Left ventricle myocardium inferior (tissue), 1 donor: Measurements from ENCODE around the gene OR2AJ1. TPM values are rescaled to one million over a fixed set of nuclear protein-coding genes. Genes with fewer than 3 reads are reported as not detected.
"Not testable (repeated sequence)": the region's sequence is repeated elsewhere in the genome, so short reads cannot be mapped to it uniquely, and the experiment has no call there.

ENCODE experiments used
- DNase-seq: peaks from one replicate; pipeline ENCODE4 v3.0.0-alpha.2; 2020
- H3K27ac ChIP-seq: fragments of 200-600 bp; replicated peaks from 2 replicates; pipeline ENCODE4 v1.8.0; 2021
- H3K27me3 ChIP-seq: fragments of 200-600 bp; 2 replicates; pipeline ENCODE4 v1.8.0; 2021; ENCODE audit warnings: low read depth
- H3K36me3 ChIP-seq: fragments of 200-600 bp; 2 replicates; pipeline ENCODE4 v1.8.0; 2021
- H3K4me1 ChIP-seq: fragments of 200-600 bp; 2 replicates; pipeline ENCODE4 v1.8.0; 2021
- H3K4me3 ChIP-seq: fragments of 200-600 bp; 2 replicates; pipeline ENCODE4 v1.8.0; 2021; ENCODE audit warnings: mild to moderate bottlenecking, moderate library complexity
- H3K9me3 ChIP-seq: fragments of 200-600 bp; replicated peaks from 2 replicates; pipeline ENCODE4 v1.8.0; 2021
- CTCF ChIP-seq: fragments of 200-600 bp; IDR thresholded peaks from 2 replicates; pipeline ENCODE4 v1.8.0; 2021; ENCODE audit warnings: antibody characterized with exemption, mild to moderate bottlenecking, borderline replicate concordance
- intact Hi-C: fragments of 100-400 bp; cut with micrococcal nuclease; formaldehyde crosslinking; loops from one replicate; pipeline ENCODE4 v1.11.0; 2022
- total RNA-seq: library from RNA; stranded (reverse); fragmentation: NEBNext Ultra II Directional; extraction: Animal tissue kit (Norgen Biotek cat#: 25700); gene quantifications from one replicate; pipeline ENCODE4 v1.2.1, GENCODE V29; 2021
- donor health status: DM: no; HTN: yes; CAD: no; lungs with severe emphysema.

OR2AJ1 gene
- total RNA-seq, 1 donor from 2014 or later = not detected

GRCh38 chr1:247935781-247936180 is 11.1 kb downstream of the OR2AJ1 start:
- Histone ChIP-seq H3K27me3 (peaks cover 19% of the 10 kb centered on the region), H3K9me3 (peaks cover 15% of the 10 kb centered on the region), H3K4me1 (no peaks in the 10 kb centered on the region), H3K27ac (no peak overlapping the region), H3K4me3 (no peak overlapping the region), H3K36me3 (no peaks in the 10 kb centered on the region)
- TF ChIP-seq CTCF = no peak
- intact Hi-C loops = no loop called here
- no peak for DNase-seq

GRCh38 chr1:247936415-247936814 is 11.7 kb downstream of the OR2AJ1 start:
- intact Hi-C loops = no loop called here
- TF ChIP-seq CTCF = no peak

GRCh38 chr1:247936965-247937734 is 12.5 kb downstream of the OR2AJ1 start:
- H3K27ac ChIP-seq, intact Hi-C loops, H3K4me1 ChIP-seq, H3K36me3 ChIP-seq: not testable (repeated sequence)
- DNase-seq = peak; percentile 49
- H3K27me3 ChIP-seq = peaks cover 19% of the 10 kb centered on the region
- peak; percentile 40 for TF ChIP-seq CTCF
- H3K9me3 ChIP-seq = peaks cover 15% of the 10 kb centered on the region
- peak overlapping the region; percentile 25 for H3K4me3 ChIP-seq

More at GRCh38 chr1:247936415-247936814, 11.7 kb downstream of the OR2AJ1 start:
- no peak overlapping the region for H3K4me3 ChIP-seq
- peaks cover 19% of the 10 kb centered on the region for H3K27me3 ChIP-seq
- H3K9me3 ChIP-seq = peaks cover 15% of the 10 kb centered on the region
- H3K27ac ChIP-seq = no peak overlapping the region
- no peaks in the 10 kb centered on the region for H3K4me1 ChIP-seq
- no peaks in the 10 kb centered on the region for H3K36me3 ChIP-seq
- DNase-seq = no peak

- intact Hi-C loops = no loop called here
- H3K4me3 ChIP-seq = no peak overlapping the region
- H3K36me3 ChIP-seq = no peaks in the 10 kb centered on the region
- H3K9me3 ChIP-seq = peaks cover 17% of the 10 kb centered on the region
- no peak for TF ChIP-seq CTCF
- peaks cover 5% of the 10 kb centered on the region for H3K27me3 ChIP-seq
- H3K27ac ChIP-seq = no peak overlapping the region
- H3K4me1 ChIP-seq = no peaks in the 10 kb centered on the region
- no peak for DNase-seq
These were observed 17.9 kb downstream of the OR2AJ1 start for GRCh38 chr1:247942624-247943023.

- peaks cover 31% of the 10 kb centered on the region for H3K9me3 ChIP-seq
- no peak for TF ChIP-seq CTCF
- no peak within 1 kb of the TSS for H3K27ac ChIP-seq
- intact Hi-C loops = no loop called here
- H3K4me1 ChIP-seq = no peaks in the 10 kb centered on the region
- H3K27me3 ChIP-seq = no peaks in the 10 kb centered on the region
- DNase-seq = no peak
- H3K36me3 ChIP-seq = no peaks in the 10 kb centered on the region
- H3K4me3 ChIP-seq = no peak within 1 kb of the TSS
These were observed 23.9 kb downstream of the OR2AJ1 start, which contains the start of gene OR2L8 for GRCh38 chr1:247948558-247948957. Gene OR2L8 (plus strand): TSS chr1:247948858. CDS start chr1:247948858, 0 bp downstream.
